Measurements from ENCODE around the gene PLEKHO2. TPM values are rescaled to one million over a fixed set of nuclear protein-coding genes. Genes with fewer than 3 reads are reported as not detected.

Gene PLEKHO2
- polyA plus RNA-seq, 3 donors = 7.2 to 63.6 (median 58.9) TPM

GRCh38 chr15:64847876-64848716 lies 6.4 kb downstream of the PLEKHO2 start:
- WGBS, 3 donors = 80 to 88% (median 87%) methylated on average over 8 of the region's 8 CpGs
- H3K27ac ChIP-seq (ENCODE audit: low read depth, low read length) = no peak overlapping the region

- 76 to 87% (median 80%) methylated on average over 4 of the region's 4 CpGs for WGBS, 3 donors
These were observed 9.2 kb downstream of the PLEKHO2 start for GRCh38 chr15:64850778-64851502.

GRCh38 chr15:64851503-64851840 lies 9.8 kb downstream of the PLEKHO2 start:
- 38 to 72% (median 49%) methylated on average over 6 of the region's 6 CpGs for WGBS, 3 donors
- no peak overlapping the region for H3K27ac ChIP-seq (ENCODE audit: low read depth, low read length)

More at GRCh38 chr15:64850778-64851502, 9.2 kb downstream of the PLEKHO2 start:
- no peak overlapping the region for H3K27ac ChIP-seq (ENCODE audit: low read depth, low read length)

- no peak overlapping the region for H3K27ac ChIP-seq (ENCODE audit: low read depth, low read length)
- 67 to 84% (median 71%) methylated on average over 4 of the region's 4 CpGs for WGBS, 3 donors
These were observed 12.3 kb downstream of the PLEKHO2 start for GRCh38 chr15:64854041-64854440.

GRCh38 chr15:64854526-64854925 lies 12.8 kb downstream of the PLEKHO2 start:
- WGBS, 3 donors = 59 to 72% (median 70%) methylated on average over 3 of the region's 3 CpGs
- no peak overlapping the region for H3K27ac ChIP-seq (ENCODE audit: low read depth, low read length)

GRCh38 chr15:64855205-64855975 lies 13.7 kb downstream of the PLEKHO2 start:
- H3K27ac ChIP-seq (ENCODE audit: low read depth, low read length) = no peak overlapping the region
- WGBS, 3 donors = 74 to 79% (median 74%) methylated on average over 7 of the region's 7 CpGs

GRCh38 chr15:64856429-64857145 lies 14.9 kb downstream of the PLEKHO2 start:
- H3K27ac ChIP-seq (ENCODE audit: low read depth, low read length) = peak overlapping the region; percentile 25
- 23 to 50% (median 23%) methylated on average over 5 of the region's 5 CpGs for WGBS, 3 donors

- H3K27ac ChIP-seq (ENCODE audit: low read depth, low read length) = no peak overlapping the region
- WGBS, 3 donors = 41 to 82% (median 55%) methylated on average over 4 of the region's 4 CpGs
These were observed 15.7 kb downstream of the PLEKHO2 start for GRCh38 chr15:64857421-64857820.

- WGBS, 3 donors = 34 to 58% (median 38%) methylated on average over 6 of the region's 6 CpGs
- no peak overlapping the region for H3K27ac ChIP-seq (ENCODE audit: low read depth, low read length)
These were observed 16.4 kb downstream of the PLEKHO2 start for GRCh38 chr15:64858021-64858575.

GRCh38 chr15:64859226-64859625 lies 17.5 kb downstream of the PLEKHO2 start:
- no peak overlapping the region for H3K27ac ChIP-seq (ENCODE audit: low read depth, low read length)
- 81 to 89% (median 85%) methylated on average over 2 of the region's 2 CpGs for WGBS, 3 donors

GRCh38 chr15:64861331-64861730 lies 19.6 kb downstream of the PLEKHO2 start:
- 89 to 95% (median 93%) methylated on average over 8 to 11 of the region's 11 CpGs for WGBS, 3 donors
- no peak overlapping the region for H3K27ac ChIP-seq (ENCODE audit: low read depth, low read length)

GRCh38 chr15:64861960-64862359 lies 20.2 kb downstream of the PLEKHO2 start:
- WGBS, 3 donors = 85 to 90% (median 87%) methylated on average over 4 of the region's 4 CpGs
- H3K27ac ChIP-seq (ENCODE audit: low read depth, low read length) = no peak overlapping the region

- WGBS, 3 donors = 94 to 100% (median 97%) methylated on average over 1 of the region's 1 CpG
- no peak overlapping the region for H3K27ac ChIP-seq (ENCODE audit: low read depth, low read length)
These were observed 20.7 kb downstream of the PLEKHO2 start for GRCh38 chr15:64862408-64862807.

- no peak overlapping the region for H3K27ac ChIP-seq (ENCODE audit: low read depth, low read length)
- WGBS, 3 donors = 56 to 84% (median 74%) methylated on average over 1 of the region's 1 CpG
These were observed 22.4 kb downstream of the PLEKHO2 start for GRCh38 chr15:64864068-64864467.

- H3K27ac ChIP-seq (ENCODE audit: low read depth, low read length) = no peak overlapping the region
- WGBS, 3 donors = 79 to 93% (median 81%) methylated on average over 12 of the region's 12 CpGs
These were observed 23.6 kb downstream of the PLEKHO2 start for GRCh38 chr15:64865126-64865997.

- WGBS, 3 donors = 53 to 78% (median 63%) methylated on average over 6 of the region's 6 CpGs
- no peak overlapping the region for H3K27ac ChIP-seq (ENCODE audit: low read depth, low read length)
These were observed 24.3 kb downstream of the PLEKHO2 start for GRCh38 chr15:64865998-64866520.

GRCh38 chr15:64869501-64869900 lies 27.8 kb downstream of the PLEKHO2 start:
- H3K27ac ChIP-seq (ENCODE audit: low read depth, low read length) = no peak overlapping the region

Data from adipose tissue (tissue), 3 donors.